H1 (cell line): Measurements from ENCODE around the gene ACAD10. TPM values are rescaled to one million over a fixed set of nuclear protein-coding genes. Genes with fewer than 3 reads are reported as not detected.

Source experiments
- CTCF ChIA-PET: fragments of 300-600 bp; sonication (Branson Sonifier 250); formaldehyde crosslinking; loops from one replicate; lab custom pipeline; 2021; ENCODE audit not compliant: partially characterized antibody; lab: Charles Lee
- POLR2A ChIA-PET: fragments of 300-600 bp; sonication (Branson Sonifier 250); formaldehyde crosslinking; loops from one replicate; lab custom pipeline; 2021; ENCODE audit warnings: inconsistent platforms; ENCODE audit not compliant: partially characterized antibody; lab: Charles Lee
- DNase-seq, 2 experiments: peaks; one replicate each; pipeline versions ENCODE4 v3.0.0 to v3.0.0-alpha.2; 2010 to 2022; ENCODE audit warnings: low spot score in 2 of 2, low read depth in 1 of 2, mixed read lengths in 1 of 2
- FAIRE-seq: peaks from 2 replicates; lab custom pipeline; 2011; peaks lifted over from hg19 to GRCh38; lab: Jason Lieb, UNC
- H2AFZ ChIP-seq: 2 replicates; pipeline ENCODE4 v1.8.1; 2012; ENCODE audit warnings: low read length, inconsistent platforms
- H2AK5ac ChIP-seq: 2 replicates; pipeline ENCODE4 v1.6.1; 2013; ENCODE audit warnings: low read depth, low read length
- H2BK120ac ChIP-seq: replicated peaks from 2 replicates; pipeline ENCODE3; 2013; ENCODE audit warnings: low read depth, low read length, inconsistent platforms
- H2BK12ac ChIP-seq: 2 replicates; pipeline ENCODE4 v1.6.1; 2013; ENCODE audit warnings: low read depth, low read length
- H2BK15ac ChIP-seq: 2 replicates; pipeline ENCODE4 v1.6.1; 2013; ENCODE audit warnings: low read length
- H2BK20ac ChIP-seq: 2 replicates; pipeline ENCODE4 v1.6.1; 2013; ENCODE audit warnings: low read length
- H2BK5ac ChIP-seq: 2 replicates; pipeline ENCODE4 v1.6.1; 2013; ENCODE audit warnings: low read depth, low read length
- H3K14ac ChIP-seq: 2 replicates; pipeline ENCODE4 v1.6.1; 2013; ENCODE audit warnings: inconsistent platforms; ENCODE audit not compliant: insufficient read length
- H3K18ac ChIP-seq: 2 replicates; pipeline ENCODE4 v1.6.1; 2013; ENCODE audit warnings: low read length; ENCODE audit errors: extremely low read depth
- H3K23ac ChIP-seq: 2 replicates; pipeline ENCODE4 v1.6.1; 2013; ENCODE audit warnings: inconsistent platforms; ENCODE audit not compliant: insufficient read length
- H3K23me2 ChIP-seq: 2 replicates; pipeline ENCODE4 v1.6.1; 2013; ENCODE audit warnings: low read depth, low read length
- H3K27ac ChIP-seq: 2 replicates; pipeline ENCODE4 v1.6.1; 2011; ENCODE audit warnings: low read depth, low read length, inconsistent platforms
- H3K27me3 ChIP-seq, 4 experiments: replicated peaks in 1 of 4; 1 replicate in 1 of 4; 2 replicates in 3 of 4; pipeline versions ENCODE4 v1.6.1 to v1.8.1; 2011 to 2013; ENCODE audit warnings: low read length in 3 of 4, mild to moderate bottlenecking in 3 of 4, inconsistent platforms in 2 of 4, mixed read lengths in 2 of 4, moderate library complexity in 1 of 4; ENCODE audit not compliant: control insufficient read depth in 3 of 4, insufficient read depth in 3 of 4; ENCODE audit errors: extremely low read depth in 1 of 4
- H3K36me3 ChIP-seq, 4 experiments: 2 replicates each; pipeline versions ENCODE4 v1.6.1 to v1.8.1; 2011 to 2013; ENCODE audit warnings: mild to moderate bottlenecking in 4 of 4, low read length in 3 of 4, moderate library complexity in 2 of 4, control low read depth in 1 of 4, inconsistent platforms in 1 of 4; ENCODE audit not compliant: insufficient read depth in 4 of 4, control insufficient read depth in 2 of 4
- H3K4ac ChIP-seq: replicated peaks from 2 replicates; pipeline ENCODE3; 2013; ENCODE audit warnings: low read length, low read depth, mixed read lengths, inconsistent platforms; ENCODE audit not compliant: insufficient read length
- H3K4me1 ChIP-seq, 4 experiments: replicated peaks in 1 of 4; 1 replicate in 1 of 4; 2 replicates in 3 of 4; pipeline versions ENCODE4 v1.6.1 to v1.8.1; 2011 to 2013; ENCODE audit warnings: low read length in 3 of 4, inconsistent platforms in 2 of 4, mixed read lengths in 1 of 4; ENCODE audit not compliant: insufficient read depth in 4 of 4, control insufficient read depth in 3 of 4
- H3K4me2 ChIP-seq, 2 experiments: 2 replicates each; pipeline versions ENCODE4 v1.6.1 to v1.8.1; 2011 to 2013; ENCODE audit warnings: low read depth in 2 of 2, low read length in 2 of 2, control low read depth in 1 of 2, inconsistent platforms in 1 of 2, mild to moderate bottlenecking in 1 of 2; ENCODE audit not compliant: insufficient read depth in 1 of 2
- H3K4me3 ChIP-seq, 4 experiments: fragments of 200-600, 300-600 bp in 1 of 4; sonication (generic), shearing (Covaris generic), sonication (Bioruptor Twin) in 1 of 4; 2 replicates each; pipeline versions ENCODE4 v1.5.1 to v1.8.1; 2011 to 2016; ENCODE audit warnings: low read length in 4 of 4, low read depth in 3 of 4, control low read depth in 2 of 4, inconsistent platforms in 2 of 4, mild to moderate bottlenecking in 2 of 4, mixed read lengths in 1 of 4, moderate library complexity in 1 of 4; ENCODE audit not compliant: insufficient read depth in 2 of 4; ENCODE audit errors: extremely low read depth in 1 of 4
- H3K56ac ChIP-seq: replicated peaks from 2 replicates; pipeline ENCODE3; 2013; ENCODE audit warnings: low read depth, mild to moderate bottlenecking, mixed read lengths, low read length, inconsistent platforms; ENCODE audit not compliant: insufficient read length
- H3K79me1 ChIP-seq: 2 replicates; pipeline ENCODE4 v1.6.1; 2013; ENCODE audit warnings: low read depth, low read length, control low read depth
- H3K79me2 ChIP-seq, 2 experiments: 2 replicates each; pipeline versions ENCODE4 v1.6.1 to v1.8.1; 2012 to 2013; ENCODE audit warnings: low read length in 2 of 2, mild to moderate bottlenecking in 2 of 2, inconsistent platforms in 1 of 2; ENCODE audit not compliant: insufficient read depth in 2 of 2, control insufficient read depth in 1 of 2
- H3K9ac ChIP-seq, 4 experiments: replicated peaks in 1 of 4; 1 replicate in 1 of 4; 2 replicates in 3 of 4; pipeline versions ENCODE4 v1.6.1 to v1.8.1; 2011 to 2013; ENCODE audit warnings: low read depth in 3 of 4, low read length in 3 of 4, control low read depth in 2 of 4, mild to moderate bottlenecking in 2 of 4, moderate library complexity in 2 of 4, inconsistent platforms in 1 of 4; ENCODE audit errors: extremely low read depth in 1 of 4
- H3K9me3 ChIP-seq, 2 experiments: 2 replicates each; pipeline versions ENCODE4 v1.6.1 to v1.8.1; 2012 to 2013; ENCODE audit warnings: mild to moderate bottlenecking in 2 of 2, moderate library complexity in 2 of 2, control low read depth in 1 of 2, inconsistent platforms in 1 of 2, low read depth in 1 of 2, low read length in 1 of 2, mixed read lengths in 1 of 2; ENCODE audit not compliant: insufficient read depth in 2 of 2
- H4K20me1 ChIP-seq, 2 experiments: replicated peaks in 1 of 2; 2 replicates each; pipeline versions ENCODE3 to v1.8.1; 2011 to 2013; ENCODE audit warnings: inconsistent platforms in 2 of 2, low read length in 2 of 2, mild to moderate bottlenecking in 1 of 2; ENCODE audit not compliant: insufficient read depth in 2 of 2, control insufficient read depth in 1 of 2
- H4K5ac ChIP-seq: 2 replicates; pipeline ENCODE4 v1.6.1; 2013; ENCODE audit warnings: low read length, low read depth, mixed read lengths, inconsistent platforms; ENCODE audit not compliant: insufficient read length
- H4K8ac ChIP-seq: 2 replicates; pipeline ENCODE4 v1.8.0; 2013; ENCODE audit warnings: mild to moderate bottlenecking, moderate library complexity, low read length, inconsistent platforms; ENCODE audit not compliant: insufficient read depth; ENCODE audit errors: extremely low read depth
- H4K91ac ChIP-seq: replicated peaks from 2 replicates; pipeline ENCODE3; 2013; ENCODE audit warnings: low read length, mixed read lengths, inconsistent platforms; ENCODE audit not compliant: insufficient read length
- ATF2 ChIP-seq: IDR thresholded peaks from 2 replicates; pipeline ENCODE4 v1.6.1; 2012; ENCODE audit warnings: low read length, inconsistent platforms
- BACH1 ChIP-seq: IDR thresholded peaks from 2 replicates; pipeline ENCODE4 v1.6.1; 2012; ENCODE audit warnings: low read length, improper control_type of control experiment
- CEBPB ChIP-seq: IDR thresholded peaks from 2 replicates; pipeline ENCODE4 v1.6.1; 2012; ENCODE audit warnings: low read depth, low read length
- CREB1 ChIP-seq: IDR thresholded peaks from 2 replicates; pipeline ENCODE4 v1.6.1; 2012; ENCODE audit warnings: inconsistent platforms
- GABPA ChIP-seq: IDR thresholded peaks from 2 replicates; pipeline ENCODE4 v1.6.1; 2011; ENCODE audit warnings: mild to moderate bottlenecking, low read length, moderate library complexity, borderline replicate concordance; ENCODE audit not compliant: insufficient read depth
- GTF2F1 ChIP-seq: IDR thresholded peaks from 2 replicates; pipeline ENCODE4 v1.6.1; 2012; ENCODE audit warnings: low read depth, low read length, improper control_type of control experiment, borderline replicate concordance
- POLR2A ChIP-seq, 2 experiments: IDR thresholded peaks; 1 replicate in 1 of 2; 2 replicates in 1 of 2; pipeline ENCODE4 v1.6.1; 2011; ENCODE audit warnings: low read depth in 2 of 2, low read length in 2 of 2, mild to moderate bottlenecking in 2 of 2; ENCODE audit errors: control extremely low read depth in 1 of 2
- RFX5 ChIP-seq: IDR thresholded peaks from 2 replicates; pipeline ENCODE4 v1.6.1; 2011; ENCODE audit warnings: low read depth, low read length, improper control_type of control experiment, borderline replicate concordance
- RNF2 ChIP-seq: fragments of 200-900, 300-1000 bp; sonication (generic); IDR thresholded peaks from 2 replicates; pipeline ENCODE4 v1.7.1; 2016; ENCODE audit warnings: borderline replicate concordance, low read depth, mild to moderate bottlenecking, antibody characterized with exemption, low read length; ENCODE audit not compliant: poor library complexity, severe bottlenecking; ENCODE audit errors: missing control alignments
- TAF1 ChIP-seq: IDR thresholded peaks from 2 replicates; pipeline ENCODE4 v1.6.1; 2011; ENCODE audit warnings: mild to moderate bottlenecking, low read depth, low read length
- ZNF274 ChIP-seq: IDR thresholded peaks from 2 replicates; pipeline ENCODE4 v1.7.0; 2012; ENCODE audit warnings: low read length, borderline replicate concordance; ENCODE audit errors: extremely low read depth
- whole genome bisulfite sequencing, 2 experiments: shearing (Covaris generic) in 1 of 2; methylation state at CpG; one replicate each; pipeline versions ENCODE4 v1.1.6 to v1.1.7; 2013 to 2015; ENCODE audit warnings: low lambda C conversion rate in 2 of 2, mixed read lengths in 2 of 2, inconsistent platforms in 1 of 2, low coverage in 1 of 2, missing lambda C conversion rate in 1 of 2; ENCODE audit not compliant: insufficient replicate concordance in 2 of 2, insufficient coverage in 1 of 2, insufficient read length in 1 of 2; ENCODE audit errors: extremely low coverage in 1 of 2, missing lambda C conversion rate in 1 of 2; 5-methylcytosine and 5-hydroxymethylcytosine counted together
- polyA plus RNA-seq, 7 experiments: library from polyadenylated mRNA; depleted of rRNA in 3 of 7; stranded (reverse) in 5 of 7; unstranded in 2 of 7; fragments of >200 nt in 5 of 7; fragments of 200-250 nt in 2 of 7; gene quantifications; 1 replicate in 5 of 7; 2 replicates in 1 of 7; 4 replicates in 1 of 7; pipeline versions ENCODE4 v1.2.1 to v1.2.3, GENCODE V29; 2011 to 2013; ENCODE audit warnings: missing spikeins in 2 of 7, mixed read lengths in 2 of 7
- total RNA-seq: library from RNA; stranded (reverse); fragmentation: NEBNext Ultra II Directional; extraction: Animal tissue kit (Norgen Biotek cat#: 25700); gene quantifications from 2 replicates; pipeline ENCODE4 v1.2.1, GENCODE V29; 2021
- TF ChIP-seq, protein P1 (sequence below): IDR thresholded peaks from 2 replicates; pipeline ENCODE4 v1.6.1; 2011; ENCODE audit warnings: low read depth, mild to moderate bottlenecking, low read length; ENCODE audit not compliant: insufficient read depth

The ACAD10 gene
- total and polyA plus RNA-seq, 2 of the 8 experiments (the other 6 are each of a cell fraction or from before 2014, with no cell fraction given): 17.3 to 23.3 TPM

DNA sequence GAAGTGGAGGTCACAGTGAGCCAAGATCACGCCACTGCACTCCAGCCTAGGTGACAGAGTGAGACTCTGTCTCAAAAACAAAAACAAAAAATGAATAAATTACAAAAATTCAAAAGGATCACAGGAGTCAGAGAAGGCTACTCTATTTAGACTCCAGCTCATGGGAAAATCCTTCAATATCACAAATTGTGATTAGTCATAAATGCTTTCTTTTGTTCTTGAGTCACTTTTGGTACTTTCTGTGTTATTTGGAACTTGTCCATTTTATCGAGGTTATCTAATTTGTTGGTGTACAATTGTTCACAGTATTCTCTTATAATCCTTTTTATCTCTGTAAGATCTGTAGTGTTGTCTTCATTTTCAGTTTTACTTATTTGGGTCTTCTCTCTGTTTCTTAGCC lies 99.8 kb downstream of the ACAD10 start:
- no peak overlapping the region for H3K9ac ChIP-seq
- no peak overlapping the region for H2BK15ac ChIP-seq
- no peak overlapping the region for H3K14ac ChIP-seq
- H2BK20ac ChIP-seq: no peak overlapping the region
- no peak overlapping the region for H3K4ac ChIP-seq
- no peak overlapping the region for H2AK5ac ChIP-seq
- no peaks in the 10 kb centered on the region for H3K27me3 ChIP-seq
- H3K4me2 ChIP-seq: no peak overlapping the region
- peaks cover 3 to 26% (median 15%) of the 10 kb centered on the region in 4 experiments for H3K36me3 ChIP-seq
- no peak overlapping the region for H2BK5ac ChIP-seq
- H3K79me2 ChIP-seq: no peaks in the 10 kb centered on the region
- no peak overlapping the region for H3K27ac ChIP-seq
- H2AFZ ChIP-seq: no peak overlapping the region
- H4K20me1 ChIP-seq: peaks cover 0 to 4% of the 10 kb centered on the region in 2 experiments
- no peaks in the 10 kb centered on the region for H3K23me2 ChIP-seq
- ChIA-PET CTCF (interaction anchor here (1.1 to 11.1 kb wide), 3 partner anchors 25 to 32 kb away, joined by 3 to 90 read pairs (median 9); no protein-coding TSS in a partner anchor), POLR2A (interaction anchor here (0.6 to 1.4 kb wide), 2 partner anchors 10 to 11 kb away, joined by 4 read pairs; no protein-coding TSS in a partner anchor)
- no peak overlapping the region for H3K56ac ChIP-seq
- H2BK12ac ChIP-seq: no peak overlapping the region
- DNase-seq: no peak
- H2BK120ac ChIP-seq: no peak overlapping the region
- no peak overlapping the region for H3K23ac ChIP-seq
- no peak overlapping the region for H3K18ac ChIP-seq
- WGBS, 2 experiments: 91% methylated on average over 2 of the region's 2 CpGs; no CpG with 5 or more reads in 1 of the 2 experiments
- H3K4me1 ChIP-seq: no peaks in the 10 kb centered on the region
- no peaks in the 10 kb centered on the region for H3K9me3 ChIP-seq
- H3K79me1 ChIP-seq: no peaks in the 10 kb centered on the region
- H4K5ac ChIP-seq: no peak overlapping the region
- no peak overlapping the region for H4K8ac ChIP-seq
- H4K91ac ChIP-seq: no peak overlapping the region
- no peak overlapping the region for H3K4me3 ChIP-seq
- no peak for FAIRE-seq
- no peak for TF ChIP-seq ZNF274
- no peak for TF ChIP-seq RFX5
- no peak for TF ChIP-seq RNF2
- no peak for TF ChIP-seq CREB1
- TF ChIP-seq BACH1: no peak
- TF ChIP-seq TAF1: no peak
- TF ChIP-seq GTF2F1: no peak
- no peak for TF ChIP-seq GABPA
- no peak for TF ChIP-seq CEBPB
- no peak for TF ChIP-seq POLR2A (IDR thresholded peaks at IDR 0.05; ENCODE audit: control extremely low read depth in 1 of 2, low read depth in 2 of 2, low read length in 2 of 2)
- TF ChIP-seq, protein P1, sequence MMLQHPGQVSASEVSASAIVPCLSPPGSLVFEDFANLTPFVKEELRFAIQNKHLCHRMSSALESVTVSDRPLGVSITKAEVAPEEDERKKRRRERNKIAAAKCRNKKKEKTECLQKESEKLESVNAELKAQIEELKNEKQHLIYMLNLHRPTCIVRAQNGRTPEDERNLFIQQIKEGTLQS: no peak
- no peak for TF ChIP-seq ATF2
